Measurements from ENCODE around the gene FAM174B. TPM values are rescaled to one million over a fixed set of nuclear protein-coding genes. Genes with fewer than 3 reads are reported as not detected.

FAM174B gene
- total RNA-seq, result 10 to 100 TPM in 1 of 2 donors, 1 to 10 TPM in 1; 9.9 to 15.6 TPM
- long read RNA-seq, transcript FAM174B-201 (3 exons, 2,792 nt), result major isoform, 5 of 6 reads
- long read RNA-seq, partial matches to known transcripts, result 1 of 6 reads
- long read RNA-seq, other reads (novel, unspliced or antisense), result 0 of 6 reads

- peak; percentile 80 to 82 for ATAC-seq
- intact Hi-C loops (cut with DNase I), result no loop called here
- DNase-seq, result peak; percentile 54
Measured at GRCh38 chr15:92655178-92655995, at the start of gene FAM174B. FAM174B (minus strand) TSS chr15:92655775.

GRCh38 chr15:92696096-92696495 is 40.5 kb upstream of the FAM174B start:
- ATAC-seq, result no peak
- intact Hi-C loops (cut with DNase I), result no loop called here
- no peak for DNase-seq

GRCh38 chr15:92693691-92694331 is 38.2 kb upstream of the FAM174B start:
- intact Hi-C loops (cut with DNase I), result no loop called here
- DNase-seq, result no peak
- ATAC-seq, result no peak

GRCh38 chr15:92690395-92690794 is 34.8 kb upstream of the FAM174B start:
- intact Hi-C loops (cut with DNase I), result no loop called here
- no peak for DNase-seq
- ATAC-seq, result no peak

GRCh38 chr15:92687746-92688145 is 32.2 kb upstream of the FAM174B start:
- no peak for ATAC-seq
- DNase-seq, result no peak
- intact Hi-C loops (cut with DNase I), result no loop called here

- ATAC-seq (no peak), DNase-seq (no peak)
- intact Hi-C loops (cut with DNase I), result no loop called here
Measured at GRCh38 chr15:92687195-92687602, 31.6 kb upstream of the FAM174B start.

- intact Hi-C loops (cut with DNase I), result loop anchor here (1.0 to 5.0 kb wide), 2 partner anchors 161 to 162 kb away; no protein-coding TSS in a partner anchor
- DNase-seq, result no peak
- peak; percentile 50 to 69 for ATAC-seq
Measured at GRCh38 chr15:92683511-92683834, 27.9 kb upstream of the FAM174B start.

GRCh38 chr15:92682741-92683510 is 27.4 kb upstream of the FAM174B start:
- intact Hi-C loops (cut with DNase I), result loop anchor here (1.0 to 5.0 kb wide), 2 partner anchors 161 to 162 kb away; no protein-coding TSS in a partner anchor
- DNase-seq (no peak), ATAC-seq (peak; percentile 44 to 48)

- DNase-seq, result no peak
- ATAC-seq, result peak; percentile 79 to 91
- intact Hi-C loops (cut with DNase I), result loop anchor here in 1 of 2 donors (5.0 kb wide), 1 partner anchor 159 kb away; no protein-coding TSS in a partner anchor
Measured at GRCh38 chr15:92681141-92681631, 25.6 kb upstream of the FAM174B start.

GRCh38 chr15:92677999-92678398 is 22.4 kb upstream of the FAM174B start:
- intact Hi-C loops (cut with DNase I), result no loop called here
- no peak for ATAC-seq
- no peak for DNase-seq

GRCh38 chr15:92676561-92676960 is 21.0 kb upstream of the FAM174B start:
- ATAC-seq (no peak), DNase-seq (no peak)
- intact Hi-C loops (cut with DNase I), result no loop called here

- intact Hi-C loops (cut with DNase I), result no loop called here
- no peak for DNase-seq
- no peak for ATAC-seq
Measured at GRCh38 chr15:92675485-92675884, 19.9 kb upstream of the FAM174B start.

- ATAC-seq (no peak), DNase-seq (no peak)
- intact Hi-C loops (cut with DNase I), result no loop called here
Measured at GRCh38 chr15:92674347-92674746, 18.8 kb upstream of the FAM174B start.

GRCh38 chr15:92672102-92672501 is 16.5 kb upstream of the FAM174B start:
- DNase-seq, result no peak
- ATAC-seq, result no peak
- intact Hi-C loops (cut with DNase I), result no loop called here

- ATAC-seq (no peak), DNase-seq (no peak)
- intact Hi-C loops (cut with DNase I), result no loop called here
Measured at GRCh38 chr15:92671406-92671805, 15.8 kb upstream of the FAM174B start.

- intact Hi-C loops (cut with DNase I), result no loop called here
- ATAC-seq (no peak), DNase-seq (no peak)
Measured at GRCh38 chr15:92670621-92671020, 15.0 kb upstream of the FAM174B start.

- ATAC-seq (no peak), DNase-seq (no peak)
- intact Hi-C loops (cut with DNase I), result loop anchor here in 1 of 2 donors (5.0 kb wide), 1 partner anchor 52 kb away; no protein-coding TSS in a partner anchor
Measured at GRCh38 chr15:92669432-92669831, 13.9 kb upstream of the FAM174B start.

- ATAC-seq, result no peak
- intact Hi-C loops (cut with DNase I), result loop anchor here in 1 of 2 donors (5.0 kb wide), 1 partner anchor 51 kb away; no protein-coding TSS in a partner anchor
- DNase-seq, result no peak
Measured at GRCh38 chr15:92668620-92669019, 13.0 kb upstream of the FAM174B start.

GRCh38 chr15:92667970-92668485 is 12.5 kb upstream of the FAM174B start:
- intact Hi-C loops (cut with DNase I), result loop anchor here in 1 of 2 donors (5.0 kb wide), 1 partner anchor 51 kb away; no protein-coding TSS in a partner anchor
- no peak for DNase-seq
- no peak for ATAC-seq
